GM19395 (cell line): ENCODE results near the gene TMEM196.
"Not testable (repeated sequence)": the region's sequence is repeated elsewhere in the genome, so short reads cannot be mapped to it uniquely, and the experiment has no call there.

ENCODE experiments used
- ATAC-seq: cut with Tn5 transposase; IDR thresholded peaks from one replicate; pipeline ENCODE4 v1.9.1; 2021; ENCODE audit warnings: mild to moderate bottlenecking, moderate library complexity; ENCODE audit not compliant: unreplicated experiment

Gene TMEM196

DNA sequence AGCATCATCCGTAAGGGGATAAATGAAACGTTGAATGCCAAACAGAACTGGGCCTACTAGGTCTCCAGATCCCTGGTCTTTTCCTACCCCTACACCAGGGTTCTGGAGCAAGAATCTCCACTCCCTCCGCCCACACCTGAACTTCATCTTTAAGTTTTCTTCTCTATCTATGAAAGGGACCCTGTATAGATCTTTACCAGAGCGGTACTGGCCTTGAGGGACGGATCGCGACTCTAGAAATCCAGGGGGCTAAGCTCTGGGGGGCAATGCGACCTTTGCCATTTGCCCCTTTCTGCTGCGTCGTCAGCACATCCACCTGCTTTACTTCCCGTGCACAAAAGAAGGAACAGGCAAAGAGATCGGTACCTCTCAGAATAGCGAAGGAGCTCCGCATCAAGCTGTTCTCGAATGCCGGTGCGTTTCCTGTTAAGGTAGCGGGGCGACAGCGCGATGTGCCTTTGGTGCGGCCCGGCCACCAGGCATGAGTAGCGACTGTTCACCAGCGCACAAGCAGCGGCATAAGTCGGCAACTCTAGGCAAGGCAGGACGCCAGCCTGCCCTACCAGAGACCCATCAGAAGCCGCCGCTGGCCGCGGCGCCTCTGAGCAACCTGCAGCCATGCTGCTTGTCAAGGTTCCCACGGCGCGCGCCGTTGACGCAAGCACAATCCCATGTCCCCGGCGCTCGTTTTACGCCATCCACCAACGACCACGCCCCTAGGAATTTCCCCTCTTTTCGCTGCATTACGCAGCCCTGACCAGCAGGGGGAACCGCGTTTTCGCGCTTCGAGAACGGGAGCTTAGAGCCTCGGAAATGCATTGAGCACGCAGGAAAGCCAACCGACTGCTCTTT is 64.8 kb downstream of the TMEM196 start, which contains the start of gene POLR1F:
Gene POLR1F, minus strand, starts transcription at position 641 of the 852 bp plus-strand sequence. Its CDS starts 21 bp downstream, at position 620.
- peak; percentile 98 for ATAC-seq

DNA sequence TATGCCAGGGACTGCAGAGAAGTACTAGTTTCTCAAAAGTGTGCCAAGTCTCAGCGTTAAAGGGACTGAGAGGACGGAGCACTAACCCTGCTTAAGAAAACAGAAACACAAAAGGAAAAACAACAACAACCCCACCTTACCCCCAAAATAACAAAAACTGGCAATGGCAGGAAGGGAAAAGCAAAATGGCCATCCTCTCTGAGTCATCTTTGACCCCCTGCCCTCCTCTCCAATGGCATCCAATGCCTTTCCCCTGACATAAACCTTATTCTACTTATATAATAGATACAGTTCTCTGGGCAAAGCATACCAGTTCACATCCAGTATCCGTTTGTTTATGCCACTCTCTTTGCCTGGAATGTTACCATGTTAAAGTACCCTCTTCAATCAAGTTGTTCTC is 66.2 kb downstream of the TMEM196 start:
- ATAC-seq = no peak

DNA sequence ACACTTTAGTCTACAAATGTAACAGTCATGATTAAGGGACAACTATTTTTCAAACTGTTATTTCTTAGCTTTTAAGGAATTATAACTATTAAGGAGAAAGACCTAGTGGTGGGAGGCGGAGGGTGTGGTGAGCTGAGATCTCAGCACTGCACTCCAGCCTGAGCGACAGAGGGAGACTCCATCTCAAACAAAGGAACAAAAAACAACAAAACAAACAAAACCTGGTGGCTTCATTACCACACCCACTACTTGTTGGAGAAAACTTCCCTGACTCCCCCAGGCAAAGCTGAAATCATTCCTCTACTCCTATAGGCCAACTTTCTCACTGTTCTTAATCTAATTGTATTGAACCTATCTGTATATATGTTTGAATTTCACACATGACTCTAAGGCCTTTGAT is 67.8 kb downstream of the TMEM196 start:
- ATAC-seq = no peak

DNA sequence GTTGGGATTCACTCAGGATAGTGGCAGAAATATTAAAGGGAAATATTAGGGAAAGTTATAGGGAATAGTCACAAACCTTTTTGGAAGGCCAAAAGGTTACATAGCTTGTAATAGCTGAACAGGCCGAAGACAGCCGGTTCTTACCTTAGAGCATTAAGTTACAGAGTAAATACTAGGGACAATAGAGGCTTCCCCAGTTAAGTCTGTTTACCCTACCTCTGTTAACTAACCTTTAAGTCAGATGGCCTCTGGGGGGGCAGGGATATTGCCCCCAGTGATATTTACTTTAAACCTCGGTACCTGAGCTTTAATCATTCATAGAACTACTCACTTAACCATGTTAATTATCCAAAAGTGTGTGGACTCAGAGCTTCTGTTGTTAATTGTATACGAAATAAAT is 71.9 kb downstream of the TMEM196 start:
- ATAC-seq = no peak

DNA sequence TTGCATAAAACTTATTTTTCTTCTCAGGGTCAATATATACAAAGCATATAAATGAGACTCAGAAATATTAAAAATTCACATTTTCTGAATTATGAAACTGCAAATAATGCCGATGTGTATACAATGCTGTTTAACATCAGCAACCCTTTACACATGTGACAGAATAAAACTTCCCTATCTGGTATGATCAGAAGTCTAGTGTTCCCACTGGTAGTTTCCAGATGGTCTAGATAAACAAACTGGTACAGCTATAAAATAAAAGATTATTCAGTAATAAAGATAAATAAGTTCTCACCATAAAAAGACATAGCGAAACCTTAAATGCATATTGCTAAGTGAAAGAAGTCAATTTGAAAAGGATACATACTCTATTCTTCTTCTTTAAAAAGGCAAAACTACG is 72.5 kb downstream of the TMEM196 start:
- no peak for ATAC-seq

DNA sequence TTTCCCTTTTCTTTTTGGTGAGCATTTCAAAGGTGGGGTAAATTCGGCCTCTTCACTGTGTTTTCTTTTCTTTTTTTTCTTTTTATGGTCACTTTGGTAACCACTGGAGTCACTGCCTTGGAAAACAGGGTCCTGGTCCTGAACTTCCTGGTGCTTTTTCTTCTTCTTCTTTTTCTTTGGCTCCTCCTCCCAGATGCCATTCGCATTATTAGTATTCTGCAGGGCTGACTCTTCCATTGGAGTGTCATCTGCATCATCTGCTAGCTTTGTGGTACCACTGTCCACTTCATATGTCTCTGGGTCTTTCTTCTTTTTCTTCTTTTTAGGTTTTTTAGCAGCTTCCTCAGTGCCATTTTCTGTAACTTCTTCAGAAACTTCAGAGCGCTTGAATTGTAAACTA is 75.1 kb downstream of the TMEM196 start:
- ATAC-seq = no peak

DNA sequence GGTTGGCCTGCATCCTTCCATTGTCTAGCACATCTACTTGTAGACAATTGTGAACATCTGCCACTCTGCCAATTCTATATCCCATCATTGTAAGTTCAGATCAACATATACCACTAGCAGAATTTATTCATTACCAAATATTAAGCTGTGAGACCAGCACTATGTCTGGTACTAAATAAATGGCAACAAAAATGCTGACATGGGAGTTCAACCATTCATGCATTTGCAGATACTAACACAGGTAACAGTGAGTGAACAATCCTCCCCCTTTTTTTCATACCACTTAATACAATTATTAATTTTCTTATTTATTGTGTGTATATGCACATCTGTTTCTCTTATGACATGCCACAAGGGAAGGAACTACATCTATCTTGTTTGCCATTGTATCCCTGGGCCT is 76.5 kb downstream of the TMEM196 start:
- no peak for ATAC-seq

DNA sequence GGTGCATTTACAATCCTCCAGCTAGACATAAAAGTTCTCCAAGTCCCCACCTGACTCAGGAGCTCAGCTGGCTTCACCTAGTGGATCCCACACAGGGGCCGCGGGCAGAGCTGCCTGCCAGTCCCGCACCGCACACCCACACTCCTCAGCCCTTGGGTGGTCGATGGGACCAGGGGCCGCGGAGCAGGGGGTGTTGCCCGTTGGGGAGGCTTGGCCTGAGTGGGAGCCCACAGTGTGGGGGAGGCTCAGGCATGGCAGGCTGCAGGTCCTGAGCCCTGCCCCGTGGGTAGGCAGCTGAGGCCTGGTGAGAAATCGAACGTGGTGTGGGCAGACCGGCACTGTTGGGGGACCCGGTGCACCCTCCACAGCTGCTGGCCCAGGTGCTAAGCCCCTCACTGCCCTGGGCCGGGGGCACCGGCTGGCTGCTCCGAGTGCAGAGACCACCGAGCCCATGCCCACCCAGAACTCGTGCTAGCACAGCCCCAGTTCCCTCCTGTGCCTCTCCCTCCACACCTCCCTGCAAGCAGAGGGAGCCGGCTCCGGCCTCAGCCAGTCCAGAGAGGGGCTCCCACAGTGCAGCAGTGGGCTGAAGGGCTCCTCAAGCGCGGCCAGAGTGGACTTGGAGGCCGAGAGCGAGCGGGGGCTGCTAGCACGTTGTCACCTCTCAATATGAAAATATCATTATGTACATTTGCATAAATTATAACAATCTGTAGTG is 81.1 kb downstream of the TMEM196 start:
- no peak for ATAC-seq

DNA sequence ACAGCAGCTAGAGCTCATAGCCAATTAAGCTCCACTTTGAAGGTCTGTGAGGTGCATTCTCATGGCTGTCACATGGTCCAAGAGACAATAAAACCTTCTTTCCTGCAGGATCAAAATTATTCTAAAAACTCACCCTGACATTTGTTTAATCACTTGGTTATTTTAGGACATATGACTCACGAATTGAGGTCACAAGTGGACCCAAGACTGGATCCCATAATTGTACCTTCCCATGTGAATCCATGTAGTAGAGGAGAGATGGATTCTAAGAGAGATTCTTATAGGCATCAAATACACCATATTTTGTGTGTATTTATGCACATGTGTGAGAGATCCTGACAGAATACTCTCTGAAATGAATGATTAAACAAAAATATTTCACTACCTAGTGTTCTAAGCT is 82.7 kb downstream of the TMEM196 start:
- no peak for ATAC-seq

DNA sequence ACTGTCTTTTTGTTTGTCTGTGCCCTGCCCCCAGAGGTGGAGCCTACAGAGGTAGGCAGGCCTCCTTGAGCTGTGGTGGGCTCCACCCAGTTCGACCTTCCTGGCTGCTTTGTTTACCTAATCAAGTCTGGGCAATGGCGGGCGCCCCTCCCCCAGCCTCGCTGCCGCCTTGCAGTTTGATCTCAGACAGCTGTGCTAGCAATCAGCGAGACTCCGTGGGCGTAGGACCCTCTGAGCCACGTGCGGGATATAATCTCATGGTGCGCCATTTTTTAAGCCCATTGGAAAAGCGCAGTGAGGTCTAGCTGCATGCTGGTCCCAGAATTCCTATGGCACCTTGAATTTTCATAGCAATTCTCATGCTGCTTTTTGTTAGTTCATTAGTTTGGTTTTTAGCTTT is 84.3 kb downstream of the TMEM196 start:
- ATAC-seq = not testable (repeated sequence)

DNA sequence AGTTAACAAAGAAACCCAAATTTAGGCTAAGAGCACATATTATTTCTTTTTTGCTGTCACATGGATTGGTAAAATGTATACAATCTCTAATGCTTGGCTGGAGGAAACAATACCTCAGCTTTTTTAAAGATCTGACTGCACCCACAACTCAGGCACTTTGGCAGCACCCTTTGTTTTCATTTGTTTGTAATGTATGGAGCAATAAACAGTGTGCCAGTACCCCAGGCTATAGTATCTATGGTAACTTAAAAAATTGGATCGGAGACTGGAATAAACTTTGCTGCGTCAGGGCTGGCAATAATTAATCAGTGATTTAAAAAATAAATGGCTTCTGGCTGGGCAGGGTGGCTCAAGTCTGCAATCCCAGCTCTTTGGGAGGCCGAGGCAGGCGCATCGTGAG is 91.8 kb downstream of the TMEM196 start:
- ATAC-seq = no peak

DNA sequence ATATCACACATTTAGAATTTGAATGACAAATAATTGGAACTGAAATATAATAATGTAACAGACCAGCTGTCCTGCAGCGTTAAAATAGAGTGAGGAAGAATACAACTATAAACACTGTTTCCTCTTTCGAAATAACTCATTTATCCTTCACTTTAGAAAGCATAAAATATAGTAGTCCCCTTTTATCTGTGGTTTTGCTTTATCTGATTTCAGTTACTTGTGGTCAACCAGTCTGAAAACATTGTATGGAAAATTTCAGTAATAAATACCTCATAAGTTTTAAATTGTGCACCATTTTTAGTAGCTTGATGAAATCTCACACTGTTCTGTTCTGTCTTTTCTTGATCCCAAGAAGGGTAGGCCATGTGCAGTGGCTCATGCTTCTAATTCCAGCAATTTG is 96.2 kb downstream of the TMEM196 start:
- ATAC-seq = peak; percentile 96

DNA sequence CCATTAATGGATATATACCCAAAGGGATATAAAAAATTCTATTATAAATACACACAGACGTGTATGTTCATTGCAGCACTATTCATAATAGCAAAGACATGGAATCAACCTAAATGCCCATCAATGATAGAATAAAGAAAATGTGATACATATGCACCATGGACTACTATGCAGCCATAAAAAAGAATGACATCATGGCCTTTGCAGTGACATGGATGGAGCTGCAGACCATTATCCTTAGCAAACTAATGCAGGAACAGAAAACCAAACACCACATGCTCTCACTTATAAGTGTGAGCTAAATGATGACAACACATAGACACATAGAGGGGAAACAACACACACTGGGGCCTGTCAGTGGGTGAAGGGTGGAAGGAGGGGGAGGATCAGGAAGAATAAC is 97.6 kb downstream of the TMEM196 start:
- ATAC-seq = no peak

DNA sequence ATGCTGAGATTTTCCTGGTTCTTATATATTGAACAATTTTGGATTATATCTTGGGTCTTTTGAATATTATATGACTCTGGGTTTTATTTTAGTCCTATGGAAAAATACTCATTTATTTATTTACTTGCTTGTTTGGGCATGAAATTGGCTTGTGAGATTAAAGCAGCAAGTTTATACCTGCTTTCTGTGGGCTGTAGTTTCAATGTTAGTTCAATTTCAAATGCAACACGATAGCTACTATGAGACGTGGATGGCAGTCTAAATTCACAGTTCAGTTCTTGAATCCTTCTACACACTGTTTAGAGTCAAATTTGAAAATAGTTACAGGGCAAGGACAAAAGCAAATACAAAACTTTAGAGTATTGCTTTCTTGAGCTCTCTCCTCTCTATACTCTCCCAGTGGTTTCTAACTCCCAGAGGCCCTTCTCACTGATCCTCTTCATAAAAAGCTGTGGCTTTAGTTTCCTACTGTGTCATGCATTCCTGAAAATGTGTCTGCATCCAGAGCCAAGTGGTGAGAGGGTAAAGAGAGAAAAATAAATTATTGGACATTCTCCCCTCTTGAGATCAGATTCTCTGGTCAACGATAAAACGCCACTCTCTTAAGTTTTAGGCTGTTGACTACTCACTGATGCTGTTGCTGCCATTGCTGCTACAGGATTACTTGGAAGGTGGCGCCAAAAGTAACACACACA is 99.0 kb downstream of the TMEM196 start:
- no peak for ATAC-seq

DNA sequence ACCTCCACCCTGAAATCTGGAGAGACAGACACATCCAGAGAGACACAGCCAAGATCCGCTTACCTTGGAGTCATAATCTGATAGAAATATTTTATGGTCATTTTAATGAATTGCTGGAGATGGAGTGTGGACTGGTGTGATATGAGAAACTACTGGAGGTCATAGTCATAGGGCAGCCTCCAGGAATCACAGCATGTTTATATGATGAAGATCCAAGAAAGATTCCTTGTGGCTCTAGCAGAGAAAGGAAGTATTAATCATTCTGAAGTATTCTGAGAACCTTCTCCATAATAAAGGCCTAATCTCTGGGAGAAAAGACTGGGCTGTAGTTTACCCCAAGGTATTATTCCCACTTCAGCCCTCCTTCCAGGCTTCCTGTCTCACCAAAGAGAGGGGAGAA is 102.6 kb downstream of the TMEM196 start:
- ATAC-seq = no peak
